GM12878 (cell line): Measurements from ENCODE around the gene HIP1. TPM values are rescaled to one million over a fixed set of nuclear protein-coding genes. Genes with fewer than 3 reads are reported as not detected.
"Not testable (repeated sequence)": the region's sequence is repeated elsewhere in the genome, so short reads cannot be mapped to it uniquely, and the experiment has no call there.

ENCODE experiments used
- ATAC-seq: fragments of 200-7000 bp; cut with Tn5 transposase; 3 replicates; pipeline ENCODE4 v1.9.1; 2020; ENCODE audit warnings: mild to moderate bottlenecking, moderate library complexity
- BruUV-seq: library from RNA; stranded (reverse); fragments of 400-500 nt; replicated peaks from 2 replicates; lab custom pipeline; 2021; lab: Mats Ljungman, UMichigan
- CTCF ChIA-PET: fragments of 300-600 bp; sonication (Branson Sonifier 250); formaldehyde crosslinking; extraction: SDS; loops from one replicate; lab custom pipeline; 2021; ENCODE audit warnings: inconsistent platforms; lab: Yijun Ruan, JAX
- POLR2A ChIA-PET: fragments of 350-600 bp; formaldehyde crosslinking; extraction: SDS; loops from one replicate; lab custom pipeline; 2021; ENCODE audit warnings: inconsistent platforms; lab: Charles Lee
- RAD21 ChIA-PET: fragments of 300-600 bp; sonication (Branson Sonifier 250); formaldehyde crosslinking; loops from one replicate; lab custom pipeline; 2023; ENCODE audit warnings: antibody characterized with exemption; ENCODE audit not compliant: unreplicated experiment; lab: Charles Lee
- SMC1A ChIA-PET: fragments of 300-600 bp; sonication (Branson Sonifier 250); formaldehyde crosslinking; loops from one replicate; lab custom pipeline; 2023; ENCODE audit not compliant: unreplicated experiment, uncharacterized antibody; lab: Charles Lee
- DNase-seq: peaks from one replicate; pipeline ENCODE4 v3.0.0-alpha.2; 2011; ENCODE audit warnings: low read depth, low spot score
- FAIRE-seq: peaks from 3 replicates; lab custom pipeline; 2011; peaks lifted over from hg19 to GRCh38; lab: Jason Lieb, UNC
- H2AFZ ChIP-seq: 2 replicates; pipeline ENCODE4 v1.6.0; 2011; ENCODE audit warnings: low read depth, low read length, control low read depth; ENCODE audit not compliant: control insufficient read depth
- H3K27ac ChIP-seq: 2 replicates; pipeline ENCODE4 v1.5.1; 2011; ENCODE audit warnings: control low read depth; ENCODE audit not compliant: control insufficient read depth, insufficient read depth
- H3K27me3 ChIP-seq, 2 experiments: replicated peaks in 1 of 2; 2 replicates each; pipeline versions ENCODE4 v1.6.0 to v1.6.1; 2011; ENCODE audit warnings: low read length in 1 of 2; ENCODE audit not compliant: control insufficient read depth in 2 of 2, insufficient read depth in 2 of 2
- H3K36me3 ChIP-seq, 2 experiments: 2 replicates each; pipeline ENCODE4 v1.5.1; 2011; ENCODE audit warnings: low read length in 1 of 2; ENCODE audit not compliant: control insufficient read depth in 2 of 2, insufficient read depth in 2 of 2
- H3K4me1 ChIP-seq: 2 replicates; pipeline ENCODE4 v1.6.1; 2011; ENCODE audit warnings: mild to moderate bottlenecking, low read length, moderate library complexity, mixed read lengths; ENCODE audit not compliant: control insufficient read depth, insufficient read depth
- H3K4me2 ChIP-seq: 2 replicates; pipeline ENCODE4 v1.6.0; 2011; ENCODE audit warnings: control low read depth; ENCODE audit not compliant: control insufficient read depth, insufficient read depth
- H3K4me3 ChIP-seq: fragments of 200-600 bp; sonication (generic); 2 replicates; pipeline ENCODE4 v1.5.1; 2016
- H3K79me2 ChIP-seq: 2 replicates; pipeline ENCODE4 v1.6.0; 2011; ENCODE audit warnings: low read length; ENCODE audit not compliant: control insufficient read depth, insufficient read depth
- H3K9ac ChIP-seq: 2 replicates; pipeline ENCODE4 v1.8.0; 2011; ENCODE audit warnings: low read length, control low read depth, mixed read lengths; ENCODE audit not compliant: control insufficient read depth, insufficient read depth
- H3K9me3 ChIP-seq: replicated peaks from 3 replicates; pipeline ENCODE4 v1.5.1; 2011; ENCODE audit warnings: mild to moderate bottlenecking, low read length; ENCODE audit not compliant: control insufficient read depth, insufficient read depth
- H4K20me1 ChIP-seq: 2 replicates; pipeline ENCODE4 v1.6.0; 2011; ENCODE audit not compliant: control insufficient read depth, insufficient read depth
- WGBS: methylation state at CpG from one replicate; pipeline ENCODE4 v1.1.6; 2016; ENCODE audit warnings: low lambda C conversion rate; ENCODE audit not compliant: insufficient replicate concordance, insufficient coverage; ENCODE audit errors: missing lambda C conversion rate; 5-methylcytosine and 5-hydroxymethylcytosine counted together
- in situ Hi-C: fragments of 300-500 bp; cut with MboI; formaldehyde crosslinking; loops from 9 replicates; pipeline ENCODE4 v1.14.3; 2018; ENCODE audit warnings: mixed read lengths
- intact Hi-C: fragments of 100-400 bp; cut with micrococcal nuclease; formaldehyde crosslinking; loops from one replicate; pipeline ENCODE4 v1.14.2; 2022; ENCODE audit not compliant: unreplicated experiment
- polyA plus RNA-seq, 11 experiments: library from polyadenylated mRNA; depleted of rRNA in 4 of 11; unstranded in 6 of 11; stranded (reverse) in 5 of 11; fragments of >200 nt; fragmentation: Nextera tagmentation in 4 of 11; fragmentation: Illumina TruSeq in 1 of 11; extraction: Ambion mirVana in 4 of 11; extraction: Trizol in 1 of 11; gene quantifications; 1 replicate in 1 of 11; 2 replicates in 10 of 11; pipeline versions ENCODE4 v1.2.1 to v1.2.3, GENCODE V29; 2011 to 2016; ENCODE audit warnings: inconsistent platforms in 2 of 11, missing spikeins in 2 of 11, low read depth in 1 of 11
- small RNA-seq: library from RNA; depleted of rRNA; stranded (forward); fragments of <200 nt; gene quantifications from one replicate; pipeline ENCODE3, GENCODE V24; 2014
- total RNA-seq, 4 experiments: library from RNA; depleted of rRNA in 3 of 4; stranded (reverse); fragments of >200 nt in 3 of 4; fragmentation: Illumina TruSeq in 1 of 4; extraction: Trizol in 1 of 4; gene quantifications; 2 replicates each; pipeline versions ENCODE4 v1.2.1 to v1.2.3, GENCODE V29; 2013 to 2021

The HIP1 gene
- total and polyA plus RNA-seq, 10 of the 15 experiments (the other 5 are each of a cell fraction or from before 2014, with no cell fraction given), result 1.2 to 9.7 (median 3.2) TPM

DNA sequence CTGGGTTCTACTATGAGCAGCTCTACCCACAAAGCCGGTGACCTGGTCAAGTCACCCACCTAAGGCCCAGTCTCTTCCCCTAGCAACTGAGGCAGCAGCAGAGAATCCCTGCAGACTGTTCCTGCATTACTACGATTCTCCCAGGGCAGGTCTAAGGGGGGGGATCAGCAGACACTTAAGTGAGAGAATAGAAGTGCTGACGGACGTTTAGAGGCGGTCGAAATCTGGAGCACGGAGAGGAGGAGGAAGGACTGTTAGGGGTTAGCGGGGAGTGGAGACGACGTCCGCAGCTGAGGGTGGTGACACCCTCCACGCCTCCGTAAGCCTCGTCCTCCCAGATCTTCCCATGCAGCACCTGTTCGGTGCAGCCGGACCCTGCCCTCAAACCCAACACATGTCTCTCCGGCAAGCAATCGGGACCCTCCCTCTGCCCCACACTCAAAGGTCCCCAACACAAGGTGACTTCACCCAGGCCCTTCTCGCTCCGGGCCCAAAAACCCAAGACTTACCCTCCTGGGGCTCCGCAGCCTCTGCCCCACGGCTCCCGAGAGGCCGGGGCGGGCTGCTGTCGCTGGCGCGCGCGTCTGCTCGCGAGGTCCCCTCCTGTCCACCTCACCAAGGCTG lies 253.3 kb downstream of the HIP1 start:
- ATAC-seq, result peak; percentile 12
- H4K20me1 ChIP-seq, POLR2A ChIA-PET, H3K4me1 ChIP-seq, RAD21 ChIA-PET, H3K9me3 ChIP-seq, SMC1A ChIA-PET, CTCF ChIA-PET, H3K27me3 ChIP-seq, H3K36me3 ChIP-seq, FAIRE-seq, in situ Hi-C loops, H2AFZ ChIP-seq, intact Hi-C loops, DNase-seq: not testable (repeated sequence)
- Histone ChIP-seq H3K79me2 (peaks cover 18% of the 10 kb centered on the region), H3K27ac (peak overlapping the region; percentile 74), H3K4me2 (peak overlapping the region; percentile 9; the same call in 1 of the 2 replicates), H3K4me3 (peak overlapping the region; percentile 67), H3K9ac (peak overlapping the region; percentile 82)
- under 1% methylated on average over 13 of the region's 32 CpGs for WGBS
- TSS peak; percentile 39 for BruUV-seq

Small RNAs within 50 kb of the gene (small RNA-seq; reads per million reads assigned to genes)
- not detected for gene AC211429.1
- gene RF00019, result not detected

Other genes with a start within 250 kb of the HIP1 start
- gene SPDYE5, start 246.6 kb downstream of the HIP1 start, total RNA-seq (2014; rRNA removed), result 0.05 TPM in 1 of 2 replicates, not detected in the other
- not detected in 2 replicates for gene SPDYE5, start 246.6 kb downstream of the HIP1 start, total RNA-seq (2014; rRNA removed; fragmentation: Illumina TruSeq; extraction: Trizol)
- gene SPDYE5, start 246.6 kb downstream of the HIP1 start, total RNA-seq (2021), result not detected in 2 replicates
- not detected in 2 replicates for gene SPDYE5, start 246.6 kb downstream of the HIP1 start, polyA plus RNA-seq (2011; rRNA removed)
- gene SPDYE5, start 246.6 kb downstream of the HIP1 start, polyA plus RNA-seq (2014; fragmentation: Illumina TruSeq; extraction: Trizol), result not detected in 2 replicates
- under 1 TPM; 0.07 to 0.21 TPM for gene SPDYE5, start 246.6 kb downstream of the HIP1 start, polyA plus RNA-seq (2014; fragmentation: Nextera tagmentation; extraction: Ambion mirVana)
- not detected in 2 replicates for gene SPDYE5, start 246.6 kb downstream of the HIP1 start, polyA plus RNA-seq (2014; rRNA removed)
- gene SPDYE5, start 246.6 kb downstream of the HIP1 start, polyA plus RNA-seq (2016; fragmentation: Nextera tagmentation; extraction: Ambion mirVana), result 1 to 10 TPM; 2.5 to 2.7 TPM
- not detected in 2 replicates for gene CCL26, start 33.3 kb upstream of the HIP1 start, total RNA-seq (2014; rRNA removed)
- not detected in 2 replicates for gene CCL26, start 33.3 kb upstream of the HIP1 start, total RNA-seq (2014; rRNA removed; fragmentation: Illumina TruSeq; extraction: Trizol)
- gene CCL26, start 33.3 kb upstream of the HIP1 start, total RNA-seq (2021), result not detected in 2 replicates
- not detected in 2 replicates for gene CCL26, start 33.3 kb upstream of the HIP1 start, polyA plus RNA-seq (2011; rRNA removed)
- gene CCL26, start 33.3 kb upstream of the HIP1 start, polyA plus RNA-seq (2014; fragmentation: Illumina TruSeq; extraction: Trizol), result not detected in 2 replicates
- gene CCL26, start 33.3 kb upstream of the HIP1 start, polyA plus RNA-seq (2014; fragmentation: Nextera tagmentation; extraction: Ambion mirVana), result not detected
- not detected in 2 replicates for gene CCL26, start 33.3 kb upstream of the HIP1 start, polyA plus RNA-seq (2014; rRNA removed)
- not detected for gene CCL26, start 33.3 kb upstream of the HIP1 start, polyA plus RNA-seq (2016; fragmentation: Nextera tagmentation; extraction: Ambion mirVana)
- not detected in 2 replicates for gene CCL24, start 74.9 kb upstream of the HIP1 start, total RNA-seq (2014; rRNA removed)
- gene CCL24, start 74.9 kb upstream of the HIP1 start, total RNA-seq (2014; rRNA removed; fragmentation: Illumina TruSeq; extraction: Trizol), result not detected in 2 replicates
- not detected in 2 replicates for gene CCL24, start 74.9 kb upstream of the HIP1 start, total RNA-seq (2021)
- not detected in 2 replicates for gene CCL24, start 74.9 kb upstream of the HIP1 start, polyA plus RNA-seq (2011; rRNA removed)
- gene CCL24, start 74.9 kb upstream of the HIP1 start, polyA plus RNA-seq (2014; fragmentation: Illumina TruSeq; extraction: Trizol), result not detected in 2 replicates
- not detected for gene CCL24, start 74.9 kb upstream of the HIP1 start, polyA plus RNA-seq (2014; fragmentation: Nextera tagmentation; extraction: Ambion mirVana)
- 0.28 TPM in 1 of 2 replicates, not detected in the other for gene CCL24, start 74.9 kb upstream of the HIP1 start, polyA plus RNA-seq (2014; rRNA removed)
- gene CCL24, start 74.9 kb upstream of the HIP1 start, polyA plus RNA-seq (2016; fragmentation: Nextera tagmentation; extraction: Ambion mirVana), result not detected
- gene RHBDD2, start 140.1 kb upstream of the HIP1 start, total RNA-seq (2014; rRNA removed), result 23.6 and 23.8 TPM in 2 replicates
- 6.7 and 8.8 TPM in 2 replicates for gene RHBDD2, start 140.1 kb upstream of the HIP1 start, total RNA-seq (2014; rRNA removed; fragmentation: Illumina TruSeq; extraction: Trizol)
- 22.6 and 25.7 TPM in 2 replicates for gene RHBDD2, start 140.1 kb upstream of the HIP1 start, total RNA-seq (2021)
- 4.9 and 14.5 TPM in 2 replicates for gene RHBDD2, start 140.1 kb upstream of the HIP1 start, polyA plus RNA-seq (2011; rRNA removed)
- gene RHBDD2, start 140.1 kb upstream of the HIP1 start, polyA plus RNA-seq (2014; fragmentation: Illumina TruSeq; extraction: Trizol), result 7.0 and 13.1 TPM in 2 replicates
- gene RHBDD2, start 140.1 kb upstream of the HIP1 start, polyA plus RNA-seq (2014; fragmentation: Nextera tagmentation; extraction: Ambion mirVana), result 1 to 10 TPM; 3.9 to 7.4 TPM
- 19.3 and 21.1 TPM in 2 replicates for gene RHBDD2, start 140.1 kb upstream of the HIP1 start, polyA plus RNA-seq (2014; rRNA removed)
- gene RHBDD2, start 140.1 kb upstream of the HIP1 start, polyA plus RNA-seq (2016; fragmentation: Nextera tagmentation; extraction: Ambion mirVana), result 10 to 100 TPM; 31.5 to 39.8 TPM
- gene POR, start 176.2 kb upstream of the HIP1 start, total RNA-seq (2014; rRNA removed), result 67.6 and 75.5 TPM in 2 replicates
- gene POR, start 176.2 kb upstream of the HIP1 start, total RNA-seq (2014; rRNA removed; fragmentation: Illumina TruSeq; extraction: Trizol), result 15.3 and 16.2 TPM in 2 replicates
- gene POR, start 176.2 kb upstream of the HIP1 start, total RNA-seq (2021), result 72.2 and 75.8 TPM in 2 replicates
- gene POR, start 176.2 kb upstream of the HIP1 start, polyA plus RNA-seq (2011; rRNA removed), result 7.9 and 16.0 TPM in 2 replicates
- 27.0 and 33.7 TPM in 2 replicates for gene POR, start 176.2 kb upstream of the HIP1 start, polyA plus RNA-seq (2014; fragmentation: Illumina TruSeq; extraction: Trizol)
- 1 to 10 TPM; 2.2 to 8.2 TPM for gene POR, start 176.2 kb upstream of the HIP1 start, polyA plus RNA-seq (2014; fragmentation: Nextera tagmentation; extraction: Ambion mirVana)
- 38.1 and 45.2 TPM in 2 replicates for gene POR, start 176.2 kb upstream of the HIP1 start, polyA plus RNA-seq (2014; rRNA removed)
- gene POR, start 176.2 kb upstream of the HIP1 start, polyA plus RNA-seq (2016; fragmentation: Nextera tagmentation; extraction: Ambion mirVana), result 10 to 100 TPM; 55.7 to 59.0 TPM